NCI-H2029 treated with DMSO at 0.1 percent for 48 hours (cell line): ENCODE data around the gene GIPC3.

Source experiments
- DNase-seq: peaks from one replicate; lab custom pipeline; 2025; lab: John Stamatoyannopoulos, UW

The GIPC3 gene

DNA sequence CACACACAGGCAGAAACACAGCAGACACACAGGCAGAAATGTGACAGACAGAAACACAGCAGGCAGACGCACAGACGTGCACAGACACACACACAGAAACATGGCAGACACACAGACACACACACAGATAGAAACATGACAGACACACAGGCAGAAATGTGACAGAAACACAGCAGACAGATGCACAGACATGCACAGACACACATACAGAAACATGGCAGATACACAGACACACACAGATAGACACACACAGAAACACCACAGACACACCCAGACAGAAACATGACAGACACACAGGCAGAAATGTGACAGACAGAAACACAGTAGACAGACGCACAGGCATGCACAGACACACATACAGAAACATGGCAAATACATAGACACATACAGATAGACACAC, 20.1 kb downstream of the GIPC3 start:
- DNase-seq: no peak

- no peak for DNase-seq
Observed at GRCh38 chr19:3605770-3606169, 20.5 kb downstream of the GIPC3 start.

DNA sequence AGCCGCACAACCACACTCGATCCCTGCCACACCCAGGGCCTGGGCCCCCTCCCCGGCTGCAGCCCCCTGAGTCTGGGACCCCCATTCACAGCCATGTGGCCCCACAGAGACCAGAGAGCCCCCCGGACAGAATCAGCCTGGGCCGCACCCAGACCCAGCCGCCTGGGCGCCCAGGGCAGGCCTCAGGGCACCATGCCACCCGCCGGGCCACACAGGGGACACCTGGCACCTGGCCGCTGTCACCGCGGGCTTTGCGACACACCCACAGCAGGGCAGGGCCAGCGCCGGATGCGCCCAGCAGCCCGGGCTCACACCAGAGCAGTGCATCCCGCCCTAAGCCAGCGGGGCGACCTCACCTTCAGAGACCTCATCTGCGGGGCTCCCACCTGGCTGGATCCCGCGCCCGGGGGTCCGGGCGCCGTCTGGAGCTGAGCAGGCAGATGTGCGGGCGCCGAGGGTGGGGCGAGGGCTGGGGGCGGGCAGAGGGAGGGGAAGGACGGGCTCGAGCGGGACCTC, 21.0 kb downstream of the GIPC3 start:
- DNase-seq: no peak

DNA sequence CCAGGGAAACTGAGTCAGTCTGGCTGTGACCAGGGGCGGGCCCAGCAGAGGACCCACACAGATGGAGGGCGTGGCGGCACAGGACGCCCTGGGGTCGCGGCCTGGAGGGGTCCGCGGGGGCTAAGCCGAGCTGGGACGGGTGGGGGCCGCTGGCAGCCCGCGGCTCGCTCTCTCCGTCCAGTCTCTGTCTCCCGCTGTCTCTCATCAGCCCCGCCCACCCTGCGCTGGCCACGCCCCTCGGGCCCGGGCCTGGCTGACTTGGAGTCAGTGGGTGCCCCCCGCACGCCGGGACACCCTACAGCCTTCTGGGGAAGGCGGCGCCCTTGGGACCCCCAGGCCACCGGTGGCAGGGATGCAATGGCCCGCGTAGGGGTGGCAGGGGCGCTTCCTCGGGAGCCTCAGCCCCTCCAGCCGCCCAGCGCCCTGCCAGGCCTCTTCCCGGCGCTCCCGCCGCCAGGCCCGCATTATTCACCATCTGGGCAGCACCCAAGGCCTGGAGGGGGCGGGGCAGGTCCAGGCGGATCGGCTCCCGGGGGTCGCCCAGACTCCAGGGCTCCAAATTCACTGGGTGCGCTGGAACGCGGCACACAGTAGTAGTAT, 21.5 kb downstream of the GIPC3 start, which contains the start of gene TBXA2R:
TSS of gene TBXA2R (minus strand) at position 186 of the 600 bp plus-strand sequence. CDS start 6,241 bp downstream, outside the sequence.
- no peak for DNase-seq

DNA sequence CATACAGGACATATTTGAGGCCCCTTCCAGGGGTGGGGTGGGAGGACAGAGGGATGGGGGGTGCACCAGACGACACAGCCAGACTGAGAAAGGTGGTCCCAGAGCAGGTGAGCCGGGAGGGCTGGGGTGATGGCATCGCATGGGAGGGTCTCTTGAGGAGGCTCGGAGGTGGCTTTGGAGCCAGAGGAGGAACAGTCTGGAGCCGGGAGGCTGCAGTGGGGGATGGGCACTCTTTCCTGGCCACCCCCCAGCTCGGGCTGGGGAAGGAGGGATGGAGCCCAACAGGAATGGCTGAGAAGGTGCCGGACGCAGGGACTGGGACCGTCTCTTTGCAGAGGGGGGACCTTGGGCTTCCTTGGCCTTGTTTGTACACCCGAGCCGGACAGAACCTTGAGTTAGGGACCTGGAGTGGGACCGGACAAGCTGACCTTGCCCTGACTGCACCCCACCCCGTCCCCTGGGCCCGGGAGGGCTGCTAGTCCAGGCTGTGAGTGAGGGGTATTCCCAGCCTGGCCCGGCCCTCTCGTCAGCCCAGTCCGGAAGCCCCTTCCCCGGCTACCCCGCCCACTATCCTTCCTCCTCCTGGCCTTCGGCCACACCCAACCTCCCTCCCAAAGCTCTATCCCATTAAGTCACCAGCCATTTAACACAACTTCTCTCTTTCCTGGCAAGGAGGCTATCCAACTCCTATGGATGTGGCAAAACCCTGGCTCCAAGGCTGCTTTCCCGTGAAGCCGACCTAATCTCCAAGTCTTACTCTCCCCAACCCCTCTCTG, 22.2 kb downstream of the GIPC3 start:
- DNase-seq: no peak

GRCh38 chr19:3608079-3608641, 22.9 kb downstream of the GIPC3 start:
- DNase-seq: no peak

DNA sequence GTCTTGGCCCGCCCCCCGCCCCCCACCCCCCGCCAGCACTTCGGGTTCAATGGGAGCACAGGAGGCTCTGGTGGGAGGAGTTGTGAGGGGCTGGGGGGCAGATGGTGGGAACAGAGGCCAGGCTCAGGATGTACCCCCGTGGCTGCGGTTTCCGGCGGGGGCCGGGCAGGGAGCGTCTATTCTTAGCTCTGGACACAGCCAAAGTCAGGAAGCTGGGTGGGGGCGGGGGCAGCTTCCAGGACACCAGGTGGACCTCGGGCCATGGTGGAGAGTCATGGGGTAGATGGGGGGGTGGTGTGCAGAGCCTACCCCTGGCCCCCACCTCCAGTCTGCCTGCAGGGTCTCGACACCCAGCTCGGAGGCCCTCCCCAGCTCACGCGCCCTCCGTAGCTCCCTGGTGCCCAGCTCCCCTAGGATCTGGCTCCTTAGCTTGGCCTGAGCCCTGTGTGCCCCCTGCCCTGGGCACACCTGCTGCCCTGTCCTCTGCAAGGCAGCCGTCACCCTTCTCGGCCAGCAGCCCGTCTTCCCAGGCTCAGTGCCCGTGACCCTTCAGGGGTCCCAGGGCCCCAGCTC, 23.6 kb downstream of the GIPC3 start:
- no peak for DNase-seq

- DNase-seq: no peak
Observed at GRCh38 chr19:3609779-3610719, 24.8 kb downstream of the GIPC3 start.

DNA sequence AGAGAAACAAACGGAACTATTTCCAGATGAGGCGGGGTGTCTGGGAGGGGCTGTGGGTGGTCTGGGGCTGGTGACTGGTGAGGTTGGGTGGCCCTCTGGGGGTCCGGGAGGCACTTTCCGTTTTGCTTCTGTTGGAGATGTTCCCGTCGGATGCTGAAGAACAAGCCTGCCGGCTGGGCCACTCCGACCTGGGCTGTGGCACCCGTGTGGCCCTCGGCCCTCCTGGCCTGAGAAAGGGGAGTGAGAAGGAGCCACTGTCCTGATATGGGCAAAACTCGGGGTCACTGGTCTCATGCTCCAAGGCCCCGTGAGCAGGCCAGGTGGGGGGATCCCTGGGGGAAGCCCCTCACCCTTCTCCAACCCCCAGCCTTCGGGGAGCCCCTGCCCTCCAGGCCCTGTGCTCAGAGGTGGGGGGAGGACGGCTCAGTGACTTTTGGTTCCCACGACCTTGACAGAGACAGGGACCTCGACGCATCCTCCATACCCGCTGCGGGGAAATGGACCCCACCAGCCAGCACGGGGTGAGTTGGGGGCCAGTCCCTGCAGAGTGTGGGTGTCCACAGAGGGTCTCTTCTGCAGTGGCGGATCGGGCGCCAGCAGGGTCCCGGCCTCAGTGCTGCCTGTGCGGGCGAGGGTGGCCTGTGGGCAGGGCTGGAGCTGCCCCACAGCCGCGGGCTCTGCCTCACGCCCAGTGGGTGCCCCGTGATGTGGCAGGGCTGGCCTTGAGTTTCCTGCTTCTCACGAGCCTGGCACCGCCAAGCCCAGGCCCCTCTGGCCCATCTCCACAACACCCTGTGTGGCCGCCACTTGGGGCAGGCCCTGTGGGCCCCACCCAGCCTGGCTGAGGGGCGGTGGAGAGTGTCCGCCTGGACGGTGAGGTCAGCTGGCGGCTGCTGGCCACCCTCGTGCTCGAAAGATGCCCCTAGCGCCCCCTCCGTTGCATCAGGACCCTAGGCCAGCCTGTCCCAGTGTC, 25.8 kb downstream of the GIPC3 start:
- no peak for DNase-seq

GRCh38 chr19:3611841-3612240, 26.6 kb downstream of the GIPC3 start:
- no peak for DNase-seq

DNA sequence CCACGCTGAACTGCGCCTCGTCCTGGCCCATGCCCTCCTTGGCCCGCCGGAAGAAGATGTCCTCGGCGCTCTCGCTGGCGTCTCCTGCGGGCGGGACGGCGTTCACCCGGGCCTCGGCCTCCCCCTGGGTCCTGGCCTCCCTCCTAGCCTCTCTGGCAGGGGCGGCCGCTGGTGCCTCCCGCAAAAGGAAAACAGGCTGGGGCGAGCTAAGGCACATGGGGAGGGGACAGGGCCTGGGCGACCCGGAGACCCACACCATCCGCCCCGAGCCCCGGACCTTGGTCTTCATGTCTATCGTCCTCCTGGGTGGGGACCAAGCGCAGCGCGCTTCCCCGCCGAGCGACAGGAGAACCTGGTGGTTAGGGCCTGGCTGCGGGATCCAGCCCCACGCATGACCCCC, 27.1 kb downstream of the GIPC3 start:
- DNase-seq: no peak

DNA sequence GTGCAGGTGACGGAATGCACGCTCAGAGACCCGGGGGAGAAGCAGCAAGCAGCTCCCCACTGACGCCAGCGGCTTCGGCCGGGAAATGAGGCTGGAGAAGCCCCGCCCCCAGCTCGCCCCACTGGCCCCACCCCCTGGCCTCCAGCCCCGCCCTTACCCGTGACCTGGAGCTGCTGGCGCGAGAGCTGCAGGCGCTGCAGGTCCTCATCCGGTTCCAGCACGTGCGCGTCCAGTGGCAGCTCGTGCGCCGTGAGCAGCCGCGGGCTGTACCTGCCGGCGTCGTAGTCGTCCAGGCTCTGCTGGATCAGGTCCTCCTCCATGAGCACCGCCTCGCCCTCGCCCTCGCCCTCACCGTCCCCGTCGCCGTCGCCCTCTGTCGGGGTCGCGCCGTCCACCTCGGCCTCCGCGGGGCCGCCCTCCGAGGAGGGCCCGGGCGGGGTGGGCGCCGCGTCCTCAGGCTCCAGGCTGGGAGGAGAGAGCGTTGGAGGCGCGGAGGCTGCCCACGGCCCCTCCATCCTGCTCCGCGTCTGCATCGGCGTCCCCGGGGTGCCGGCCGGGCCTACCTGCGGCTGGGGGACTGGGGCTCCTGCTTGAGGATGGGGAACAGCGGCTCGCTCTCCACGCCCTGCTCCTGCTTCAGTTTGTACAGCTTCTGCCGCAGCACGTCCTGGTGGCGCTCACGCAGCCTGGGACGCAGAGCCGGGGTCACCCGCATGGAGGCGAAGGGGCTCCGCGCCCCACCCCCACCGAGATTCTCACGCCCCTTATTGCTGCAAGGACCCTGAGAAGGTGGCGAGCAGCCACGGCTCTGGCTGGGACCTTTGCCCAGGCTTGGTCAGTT, 27.8 kb downstream of the GIPC3 start:
- DNase-seq: no peak

DNA sequence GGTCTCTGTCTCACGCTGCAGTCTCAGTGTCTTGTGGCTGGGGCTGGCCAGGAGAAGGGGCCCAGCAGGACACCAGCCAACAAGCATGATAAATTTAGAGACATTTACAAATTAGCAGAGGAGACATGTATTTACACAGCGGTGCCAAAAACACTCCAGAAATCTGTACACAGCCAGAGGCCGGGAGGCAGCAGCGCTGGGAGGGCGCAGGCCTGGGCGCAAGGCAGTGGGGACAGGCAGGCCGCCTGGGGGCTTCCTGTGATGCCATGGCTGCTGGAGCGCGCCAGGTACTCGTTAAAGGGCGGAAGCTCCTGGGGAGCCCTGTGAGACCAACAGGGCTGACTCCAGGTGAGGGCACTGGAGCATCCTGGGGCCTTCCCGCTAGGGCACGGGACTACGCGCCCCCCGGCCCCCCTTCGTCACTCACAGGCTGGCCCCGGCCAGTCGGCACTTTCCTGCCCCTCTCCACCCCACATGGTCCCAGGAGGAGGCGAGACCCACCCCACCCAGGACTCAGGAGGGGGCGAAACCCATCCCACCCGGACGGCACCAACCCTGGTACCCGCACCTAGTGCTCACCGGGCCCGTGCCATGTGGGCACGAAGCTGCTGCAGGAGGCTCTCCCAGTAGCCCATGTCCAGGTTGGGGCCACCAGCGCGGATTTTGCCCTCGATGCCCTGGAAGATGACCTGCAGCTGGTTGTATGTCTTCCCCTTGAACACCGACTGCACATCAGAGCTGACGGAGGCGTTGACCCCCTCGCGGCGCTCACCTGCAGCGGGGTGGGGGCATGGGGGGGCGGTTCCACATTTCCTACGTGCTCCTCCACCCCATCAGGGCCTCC, 28.8 kb downstream of the GIPC3 start:
- DNase-seq: no peak

GRCh38 chr19:3614858-3615505, 29.7 kb downstream of the GIPC3 start:
- no peak for DNase-seq

DNA sequence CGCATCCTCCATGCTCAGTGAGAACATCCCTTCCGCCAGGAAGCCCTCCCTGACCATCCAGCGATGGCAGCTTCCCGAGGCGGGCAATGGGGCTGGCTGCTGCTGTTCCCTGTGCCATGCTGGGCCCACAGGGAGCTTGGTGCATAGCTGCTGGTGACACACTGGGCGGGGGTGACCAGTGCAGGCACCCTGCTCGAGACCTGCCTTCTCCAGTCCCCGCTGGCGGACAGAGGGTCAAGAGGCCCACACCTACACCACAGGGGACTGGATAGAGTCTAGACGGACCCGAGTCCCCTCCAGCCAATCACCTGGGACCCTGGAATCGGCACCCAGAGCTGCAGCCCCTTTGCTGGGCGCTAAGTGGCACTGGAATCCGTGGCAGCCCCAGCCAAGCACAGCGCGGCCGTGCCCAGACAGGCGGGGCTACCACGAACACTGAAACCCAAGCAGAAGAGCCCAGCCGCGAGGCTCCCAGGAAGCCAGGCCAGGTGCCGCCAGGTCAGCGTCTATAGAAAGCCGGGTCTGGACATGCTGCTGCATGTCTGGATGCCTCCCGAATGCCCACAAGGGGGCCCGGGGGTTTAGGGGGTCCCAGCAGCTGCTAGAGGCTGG, 30.4 kb downstream of the GIPC3 start:
- DNase-seq: no peak

GRCh38 chr19:3617463-3617862, 32.2 kb downstream of the GIPC3 start:
- DNase-seq: no peak

GRCh38 chr19:3618144-3618810, 33.0 kb downstream of the GIPC3 start:
- no peak for DNase-seq
